Esophagus squamous epithelium (tissue), 4 donors: ENCODE data around the gene FRK.

Experiments used
- POLR2A ChIP-seq, 4 donors: fragments of 450-650 bp; IDR thresholded peaks; one replicate each; pipeline ENCODE4 v1.6.1; 2017; ENCODE audit warnings: antibody characterized with exemption in 4 of 4, mild to moderate bottlenecking in 4 of 4, moderate library complexity in 3 of 4
- TF ChIP-seq, protein P1 (sequence below), 6 experiments: fragments of 450-650 bp in 4 of 6; fragments of 200-600 bp in 2 of 6; sonication (generic) in 2 of 6; IDR thresholded peaks; one replicate each; pipeline ENCODE4 v1.5.1; 2016 to 2019; ENCODE audit warnings: antibody characterized with exemption in 6 of 6, mild to moderate bottlenecking in 4 of 6, moderate library complexity in 4 of 6

DNA sequence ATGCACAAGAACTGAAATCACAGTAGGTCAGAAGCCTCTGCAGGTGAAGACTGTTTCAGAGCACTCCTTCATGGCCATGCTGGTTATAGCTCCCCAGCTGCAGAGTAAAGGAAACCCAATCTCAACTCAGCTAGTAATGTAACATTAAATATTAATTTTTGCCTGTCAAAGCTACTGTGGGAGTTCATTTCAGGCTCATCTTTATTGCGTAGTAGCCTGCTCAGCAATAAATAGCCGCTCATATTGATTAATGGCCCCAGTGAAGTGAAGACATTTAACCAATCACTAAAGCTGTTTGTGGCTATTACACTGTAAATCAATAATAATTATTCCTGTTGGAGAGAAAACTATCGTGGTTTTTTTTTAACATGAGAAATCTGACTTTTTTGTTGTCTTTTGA lies 101.7 kb downstream of the FRK start:
- TF ChIP-seq, protein P1, sequence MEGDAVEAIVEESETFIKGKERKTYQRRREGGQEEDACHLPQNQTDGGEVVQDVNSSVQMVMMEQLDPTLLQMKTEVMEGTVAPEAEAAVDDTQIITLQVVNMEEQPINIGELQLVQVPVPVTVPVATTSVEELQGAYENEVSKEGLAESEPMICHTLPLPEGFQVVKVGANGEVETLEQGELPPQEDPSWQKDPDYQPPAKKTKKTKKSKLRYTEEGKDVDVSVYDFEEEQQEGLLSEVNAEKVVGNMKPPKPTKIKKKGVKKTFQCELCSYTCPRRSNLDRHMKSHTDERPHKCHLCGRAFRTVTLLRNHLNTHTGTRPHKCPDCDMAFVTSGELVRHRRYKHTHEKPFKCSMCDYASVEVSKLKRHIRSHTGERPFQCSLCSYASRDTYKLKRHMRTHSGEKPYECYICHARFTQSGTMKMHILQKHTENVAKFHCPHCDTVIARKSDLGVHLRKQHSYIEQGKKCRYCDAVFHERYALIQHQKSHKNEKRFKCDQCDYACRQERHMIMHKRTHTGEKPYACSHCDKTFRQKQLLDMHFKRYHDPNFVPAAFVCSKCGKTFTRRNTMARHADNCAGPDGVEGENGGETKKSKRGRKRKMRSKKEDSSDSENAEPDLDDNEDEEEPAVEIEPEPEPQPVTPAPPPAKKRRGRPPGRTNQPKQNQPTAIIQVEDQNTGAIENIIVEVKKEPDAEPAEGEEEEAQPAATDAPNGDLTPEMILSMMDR (IDR thresholded peaks at IDR 0.05) = no peak
- no peak for TF ChIP-seq POLR2A (IDR thresholded peaks at IDR 0.05)
